Astrocyte of the spinal cord (primary cell): Measurements from ENCODE around the gene NEU4.
"Not testable (repeated sequence)": the region's sequence is repeated elsewhere in the genome, so short reads cannot be mapped to it uniquely, and the experiment has no call there.

ENCODE experiments used
- DNase-seq: peaks from one replicate; pipeline ENCODE4 v3.0.0; 2011; ENCODE audit warnings: low read depth, low spot score
- H3K4me3 ChIP-seq: 2 replicates; pipeline ENCODE4 v1.5.1; 2011; ENCODE audit warnings: low read depth, mild to moderate bottlenecking, low read length, moderate library complexity
- in situ Hi-C: cut with HindIII; loops from 2 replicates; pipeline ENCODE4 v1.10.0; 2017; ENCODE audit warnings: low sequenced_read_pairs
- TF ChIP-seq, protein P1 (sequence below): IDR thresholded peaks from 2 replicates; pipeline ENCODE4 v1.5.1; 2012; ENCODE audit warnings: low read depth, mild to moderate bottlenecking, low read length, inconsistent platforms

The NEU4 gene

DNA sequence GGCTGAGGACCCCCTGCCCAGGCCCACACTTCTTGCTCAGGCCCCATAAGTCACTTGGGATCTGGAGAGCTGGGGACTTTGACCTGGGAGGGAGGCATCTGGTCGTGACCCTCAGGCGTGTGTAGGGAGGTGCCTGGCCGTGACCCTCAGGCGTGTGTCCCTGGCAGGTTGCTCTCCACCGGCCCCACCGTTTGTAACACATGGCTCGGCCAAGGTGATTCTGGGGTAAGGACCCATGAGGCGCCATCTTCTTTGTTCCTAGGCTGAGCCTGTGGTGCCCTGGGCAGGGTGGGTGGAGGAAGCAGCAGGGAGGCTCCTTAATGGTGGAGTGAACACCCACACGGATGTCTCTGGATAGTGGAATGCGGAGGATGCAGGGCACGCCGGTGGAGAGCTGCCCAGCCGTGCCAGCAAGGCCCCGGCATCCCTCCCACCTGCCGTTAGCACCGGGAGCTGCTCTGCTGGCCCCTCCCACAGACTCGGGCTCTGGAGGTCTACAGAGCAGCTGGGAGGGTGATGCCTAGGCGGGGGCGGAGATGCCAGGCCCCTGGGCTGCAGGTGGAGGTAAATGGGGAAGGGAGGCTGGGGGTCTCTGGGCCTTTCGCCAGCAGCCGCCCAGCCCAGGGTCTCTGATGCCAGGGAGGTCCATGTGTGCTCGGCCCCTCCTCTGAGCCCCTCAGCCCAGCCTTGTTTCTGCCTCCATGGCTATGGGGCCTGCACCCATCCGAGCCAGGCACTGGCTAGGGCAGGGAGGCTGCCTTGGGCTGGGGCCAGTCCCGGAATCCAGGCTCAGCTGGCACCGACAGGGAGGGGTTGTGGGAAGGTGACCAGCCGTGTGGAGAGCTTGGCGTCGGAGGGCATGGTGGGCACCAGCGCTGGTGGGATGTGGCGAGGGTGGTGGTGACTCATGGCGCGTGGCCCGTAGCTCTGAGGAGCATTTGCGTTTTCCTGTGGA, 33.5 kb upstream of the NEU4 start:
- no peak overlapping the region for H3K4me3 ChIP-seq
- in situ Hi-C loops, result no loop called here
- TF ChIP-seq, protein P1, sequence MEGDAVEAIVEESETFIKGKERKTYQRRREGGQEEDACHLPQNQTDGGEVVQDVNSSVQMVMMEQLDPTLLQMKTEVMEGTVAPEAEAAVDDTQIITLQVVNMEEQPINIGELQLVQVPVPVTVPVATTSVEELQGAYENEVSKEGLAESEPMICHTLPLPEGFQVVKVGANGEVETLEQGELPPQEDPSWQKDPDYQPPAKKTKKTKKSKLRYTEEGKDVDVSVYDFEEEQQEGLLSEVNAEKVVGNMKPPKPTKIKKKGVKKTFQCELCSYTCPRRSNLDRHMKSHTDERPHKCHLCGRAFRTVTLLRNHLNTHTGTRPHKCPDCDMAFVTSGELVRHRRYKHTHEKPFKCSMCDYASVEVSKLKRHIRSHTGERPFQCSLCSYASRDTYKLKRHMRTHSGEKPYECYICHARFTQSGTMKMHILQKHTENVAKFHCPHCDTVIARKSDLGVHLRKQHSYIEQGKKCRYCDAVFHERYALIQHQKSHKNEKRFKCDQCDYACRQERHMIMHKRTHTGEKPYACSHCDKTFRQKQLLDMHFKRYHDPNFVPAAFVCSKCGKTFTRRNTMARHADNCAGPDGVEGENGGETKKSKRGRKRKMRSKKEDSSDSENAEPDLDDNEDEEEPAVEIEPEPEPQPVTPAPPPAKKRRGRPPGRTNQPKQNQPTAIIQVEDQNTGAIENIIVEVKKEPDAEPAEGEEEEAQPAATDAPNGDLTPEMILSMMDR, result no peak
- DNase-seq, result no peak

DNA sequence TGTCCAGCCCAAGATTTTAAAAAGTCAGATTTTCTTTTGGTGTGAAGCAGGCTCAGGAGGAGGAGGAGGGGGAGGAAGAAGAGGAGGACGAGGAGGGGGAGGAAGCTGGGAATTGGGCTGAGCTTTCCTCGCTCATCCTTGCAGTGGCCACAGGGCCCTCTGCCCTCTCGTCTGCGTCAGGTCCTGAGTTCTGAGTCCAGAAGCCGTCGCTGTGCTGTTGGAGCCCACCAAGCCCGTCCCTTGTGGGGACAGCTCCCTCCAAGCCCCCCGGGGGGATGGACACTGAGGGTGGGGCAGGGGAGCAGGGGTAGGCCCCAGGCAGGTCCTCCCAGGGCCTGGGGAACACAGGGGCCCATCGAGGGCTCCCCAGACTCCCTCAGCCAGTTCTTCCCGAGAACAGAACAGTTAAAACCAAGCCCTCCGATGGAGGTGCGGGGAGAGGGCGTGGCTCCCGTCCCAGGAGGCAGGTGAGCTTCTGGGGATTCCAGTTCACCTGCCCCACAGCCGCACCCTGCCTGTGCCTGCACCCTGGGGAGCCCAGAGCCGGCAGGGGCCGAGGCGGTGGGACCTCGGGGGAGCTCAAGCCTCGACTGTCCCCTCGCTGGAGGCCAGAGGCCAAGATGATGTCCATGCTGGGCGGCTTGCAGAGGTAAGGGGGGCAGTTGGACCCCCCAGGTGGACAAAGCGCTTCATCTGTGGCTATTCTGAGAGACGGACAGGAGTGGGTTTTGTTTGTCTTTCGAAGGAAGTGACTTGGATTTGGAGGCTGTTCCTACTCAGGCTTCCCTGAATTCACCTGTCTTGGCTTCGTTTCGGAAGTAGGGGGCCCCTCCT, 32.4 kb upstream of the NEU4 start, which contains the start of gene GAL3ST2:
GAL3ST2 (plus strand) TSS at position 487 of the 834 bp plus-strand sequence; CDS start at position 621, 134 bp downstream.
- no peak within 1 kb of the TSS for H3K4me3 ChIP-seq
- TF ChIP-seq, protein P1, result no peak
- in situ Hi-C loops, result no loop called here
- no peak for DNase-seq

DNA sequence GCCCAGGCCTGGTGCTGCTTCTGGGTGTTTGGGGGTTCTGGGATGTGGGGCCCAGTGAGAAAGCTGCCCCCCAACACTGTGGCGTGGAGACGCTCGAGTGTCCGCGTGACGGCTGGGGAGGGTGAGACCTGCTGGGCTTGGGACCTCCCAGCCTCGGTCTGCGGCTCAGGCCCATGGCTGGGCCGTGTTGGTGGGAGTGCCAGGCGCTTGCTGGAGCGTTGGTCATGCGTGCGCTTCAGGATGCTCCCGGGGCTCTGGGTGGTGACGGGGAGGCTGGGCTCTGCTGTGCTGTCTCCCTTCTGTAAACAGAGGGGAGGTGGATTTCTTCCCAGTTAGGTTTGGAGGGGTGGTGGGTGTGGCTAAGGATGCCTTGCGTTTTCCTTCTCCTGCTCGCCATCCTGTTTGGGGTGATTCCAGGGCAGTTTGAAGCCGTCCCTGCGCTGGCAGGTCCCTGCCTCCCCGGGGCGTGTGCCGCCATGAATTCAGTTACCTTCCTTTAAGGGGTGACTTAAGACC, 31.8 kb upstream of the NEU4 start:
- no peak for DNase-seq
- TF ChIP-seq, protein P1, result no peak
- no peak overlapping the region for H3K4me3 ChIP-seq
- in situ Hi-C loops, result no loop called here

DNA sequence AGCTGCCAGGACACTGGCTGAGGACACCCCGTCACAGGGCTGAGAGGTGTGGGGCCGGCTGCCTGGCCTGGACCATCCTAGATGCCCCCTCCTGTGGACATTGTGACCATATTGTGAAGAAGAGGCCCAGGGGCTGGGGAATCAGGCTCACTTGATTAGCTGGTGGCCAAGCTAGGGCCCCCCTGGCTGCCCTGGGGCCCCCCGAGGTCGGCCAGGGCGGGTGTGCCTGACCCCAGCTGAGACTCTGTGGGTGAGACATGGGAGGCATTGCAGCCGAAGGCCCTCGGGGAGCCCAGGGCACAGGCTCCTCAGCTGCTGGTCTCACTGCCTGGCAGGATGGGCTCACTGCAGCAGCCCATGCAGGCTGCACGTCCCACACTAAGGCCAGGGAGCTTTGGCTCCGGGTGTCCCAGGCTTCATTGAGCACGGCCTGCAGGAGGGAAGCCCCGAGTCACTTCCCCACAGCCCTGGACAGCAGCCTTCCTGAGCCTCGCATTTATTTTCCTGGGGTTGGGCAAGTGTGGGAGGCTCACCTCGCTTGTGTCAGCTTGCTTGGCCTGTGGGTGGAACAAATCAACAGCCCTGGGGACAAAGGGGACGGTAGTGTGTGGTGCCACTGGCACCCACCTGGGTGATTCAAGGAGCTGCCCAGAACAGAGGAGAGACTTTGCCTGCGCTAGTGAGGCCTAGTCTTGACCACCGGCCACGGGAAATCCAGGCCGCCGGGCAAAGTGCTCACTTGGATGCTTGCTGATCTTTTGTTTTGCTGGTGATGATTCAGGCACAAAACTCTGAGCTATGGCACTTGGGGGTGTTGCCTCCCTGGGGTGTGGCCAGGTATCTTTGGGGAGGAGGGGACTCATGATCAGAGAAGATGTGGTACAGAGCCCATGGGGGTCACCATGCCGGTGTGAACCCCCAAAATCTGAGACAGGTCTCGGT, 31.0 kb upstream of the NEU4 start:
- no peak for DNase-seq
- H3K4me3 ChIP-seq, result no peak overlapping the region
- TF ChIP-seq, protein P1, result no peak
- in situ Hi-C loops, result no loop called here

DNA sequence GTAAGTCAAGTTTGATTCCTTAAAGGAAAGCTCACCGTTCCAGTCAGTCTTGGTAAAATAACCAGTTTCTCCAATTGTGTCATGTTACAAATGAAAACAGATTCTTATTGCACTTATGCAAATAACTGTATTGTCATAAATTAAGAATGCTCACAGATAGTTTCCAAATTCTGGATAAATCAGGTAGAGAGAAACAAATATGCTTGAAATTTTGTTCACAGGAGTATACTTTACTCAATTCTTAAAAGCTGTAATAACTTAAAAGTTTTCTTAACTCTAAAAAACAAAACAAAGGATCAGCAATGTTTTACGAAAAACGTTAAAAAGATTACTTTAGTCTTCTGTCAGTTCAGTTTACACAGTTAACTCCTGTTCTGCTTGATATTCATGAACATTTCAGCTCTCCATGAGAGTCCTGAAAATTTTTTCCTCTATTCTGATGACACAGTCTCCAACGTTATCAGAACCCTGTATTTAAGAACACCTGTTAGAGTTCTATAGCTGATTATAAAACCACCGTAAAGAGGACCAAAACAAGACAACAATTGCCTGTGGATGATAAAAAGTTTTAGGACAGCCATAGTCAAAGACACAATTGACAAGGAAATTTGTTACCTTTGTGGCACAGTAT, 27.9 kb upstream of the NEU4 start:
- in situ Hi-C loops, result no loop called here
- no peak overlapping the region for H3K4me3 ChIP-seq
- TF ChIP-seq, protein P1, result no peak
- no peak for DNase-seq

DNA sequence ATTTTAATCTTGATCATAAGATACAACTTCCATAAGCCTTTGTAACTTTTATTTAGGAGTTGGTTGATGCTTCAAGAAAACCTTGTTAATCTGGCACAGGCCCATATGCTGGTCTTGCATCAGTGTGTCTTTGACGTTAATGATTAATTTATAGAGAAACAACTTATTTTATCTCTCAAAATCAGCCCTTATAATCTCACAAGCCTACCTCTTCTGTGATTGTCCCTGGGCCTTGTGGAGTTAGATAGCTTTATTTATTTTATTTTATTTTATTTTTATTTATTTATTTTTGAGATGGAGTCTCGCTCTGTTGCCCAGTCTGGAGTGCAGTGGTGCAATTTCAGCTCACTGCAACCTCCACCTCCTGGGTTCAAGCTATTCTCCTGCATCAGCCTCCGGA, 26.9 kb upstream of the NEU4 start:
- H3K4me3 ChIP-seq, in situ Hi-C loops, DNase-seq: not testable (repeated sequence)
